NT2/D1 (cell line): ENCODE data around the gene MDM2.

ENCODE experiments used
- SUZ12 ChIP-seq: IDR thresholded peaks from 2 replicates; pipeline ENCODE4 v1.6.1; 2011; ENCODE audit not compliant: insufficient read length, insufficient read depth; ENCODE audit errors: extremely low read depth
- YY1 ChIP-seq: IDR thresholded peaks from 2 replicates; pipeline ENCODE4 v1.6.1; 2011; ENCODE audit not compliant: insufficient read length, insufficient read depth

DNA sequence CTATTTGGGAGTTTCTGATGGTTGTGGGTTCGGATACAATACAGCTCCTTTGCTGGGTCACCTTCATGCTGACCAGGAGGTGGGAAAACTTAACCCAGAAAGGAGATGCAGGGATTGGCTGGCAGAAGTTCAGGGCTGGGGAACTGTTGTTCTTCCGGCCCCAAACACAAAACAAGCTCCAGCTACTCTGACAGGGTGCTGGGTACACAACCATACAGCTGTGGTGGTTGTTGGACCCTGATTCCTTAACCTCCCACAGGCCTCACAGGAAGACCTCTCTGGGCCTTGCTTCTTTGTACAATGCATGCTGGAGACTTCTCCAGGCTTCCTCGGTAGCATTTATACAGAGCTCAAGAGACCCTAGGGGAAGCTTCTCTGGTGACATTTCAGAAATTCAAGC lies 77.4 kb downstream of the MDM2 start:
- no peak for TF ChIP-seq YY1
- TF ChIP-seq SUZ12 = no peak
